Cardiac fibroblast (primary cell): ENCODE results near the gene RASA4B.

Source experiments
- DNase-seq, 2 donors: peaks; one replicate each; pipeline versions ENCODE4 v3.0.0 to v3.0.0-alpha.2; 2010; ENCODE audit warnings: low read depth in 2 of 2
- H3K4me3 ChIP-seq, 2 donors: replicated peaks in 1 of 2; 1 replicate in 1 of 2; 2 replicates in 1 of 2; pipeline ENCODE4 v1.5.1; 2011; ENCODE audit warnings: low read depth in 2 of 2, low read length in 2 of 2, mild to moderate bottlenecking in 2 of 2, moderate library complexity in 1 of 2
- CTCF ChIP-seq: IDR thresholded peaks from one replicate; pipeline ENCODE4 v1.5.1; 2011; ENCODE audit warnings: low read depth, mild to moderate bottlenecking, low read length, inconsistent platforms

RASA4B gene

GRCh38 chr7:102436118-102436517 is 81.5 kb downstream of the RASA4B start:
- no peak for TF ChIP-seq CTCF
- DNase-seq = no peak
- H3K4me3 ChIP-seq = no peak overlapping the region

- peak; percentile 44 for DNase-seq
- H3K4me3 ChIP-seq = peak overlapping the region; percentile 70 to 73
- no peak for TF ChIP-seq CTCF
Measured at GRCh38 chr7:102434039-102434486, 83.5 kb downstream of the RASA4B start.

- TF ChIP-seq CTCF = no peak
- DNase-seq = peak; percentile 57 to 75
- peak within 1 kb of the TSS; percentile 73 to 75 for H3K4me3 ChIP-seq
Measured at GRCh38 chr7:102433219-102434038, 84.1 kb downstream of the RASA4B start, which contains the start of gene ORAI2. ORAI2 (plus strand) TSS chr7:102433575; CDS start chr7:102438957, 5,382 bp downstream.
